Measurements from ENCODE around the gene ADRM1. TPM values are rescaled to one million over a fixed set of nuclear protein-coding genes. Genes with fewer than 3 reads are reported as not detected.

ADRM1 gene
- total RNA-seq, 1 experiment from 2014 or later: 127 TPM

- no TSS peak for BruUV-seq (replicated peaks)
- H3K27me3 Mint-ChIP-seq (ENCODE audit: insufficient read depth, unreplicated experiment): no peaks in the 10 kb centered on the region
- no peak overlapping the region for H3K27ac Mint-ChIP-seq (ENCODE audit: low read depth, unreplicated experiment)
- H3K4me3 Mint-ChIP-seq (ENCODE audit: unreplicated experiment): no peak overlapping the region
- intact Hi-C loops (cut with micrococcal nuclease): no loop called here
- no peaks in the 10 kb centered on the region for H3K4me1 Mint-ChIP-seq (ENCODE audit: insufficient read depth, unreplicated experiment)
- no peak for DNase-seq (ENCODE audit: unreplicated experiment)
- CTCF ChIA-PET: interaction anchor here (0.6 to 1.4 kb wide), 2 partner anchors 9 to 67 kb away, joined by 3 read pairs; no protein-coding TSS in a partner anchor
- POLR2A ChIA-PET: interaction anchor here (0.7 kb wide), 1 partner anchor 47 kb away, joined by 3 read pairs; no protein-coding TSS in a partner anchor
- H3K36me3 Mint-ChIP-seq (ENCODE audit: insufficient read depth, unreplicated experiment): peaks cover 65% of the 10 kb centered on the region
- TF ChIP-seq CTCF (IDR thresholded peaks at IDR 0.05; ENCODE audit: unreplicated experiment): no peak
- no peaks in the 10 kb centered on the region for H3K9me3 Mint-ChIP-seq (ENCODE audit: unreplicated experiment)
Observed at GRCh38 chr20:62292108-62292507, 10.7 kb upstream of the ADRM1 start.

DNA sequence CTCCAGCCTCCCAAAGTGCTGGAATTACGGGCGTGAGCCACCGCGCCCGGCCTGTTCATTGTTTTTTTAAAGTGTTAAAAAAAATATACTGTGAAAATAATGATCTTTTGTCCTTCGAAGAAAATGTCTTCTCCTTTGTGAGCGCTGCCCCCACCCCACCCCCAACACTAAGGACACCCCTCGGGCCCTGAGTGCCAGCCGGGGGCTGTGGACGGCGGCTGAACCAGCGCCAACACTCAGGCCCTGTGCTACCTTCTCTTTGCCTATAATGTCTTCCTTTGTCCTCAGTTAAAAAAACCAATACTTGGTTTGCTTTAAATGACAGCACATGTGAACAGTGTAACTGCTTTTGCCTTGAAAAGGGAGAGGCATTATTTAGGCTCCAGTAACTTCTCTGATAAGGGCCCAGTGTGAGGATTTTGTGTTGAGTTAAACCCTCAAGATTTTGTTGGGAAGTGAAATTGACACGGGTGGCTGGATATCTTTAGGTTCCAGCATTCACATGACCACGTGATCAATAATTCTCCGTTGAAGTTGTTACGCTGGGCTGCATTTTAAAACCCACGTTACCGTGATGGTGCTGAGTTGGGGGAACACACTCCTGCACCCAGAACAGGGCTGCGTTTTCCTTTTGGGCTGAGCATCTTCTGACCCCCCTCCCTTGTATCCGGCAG lies 9.5 kb upstream of the ADRM1 start:
- H3K4me3 Mint-ChIP-seq (ENCODE audit: unreplicated experiment): no peak overlapping the region
- no peaks in the 10 kb centered on the region for H3K9me3 Mint-ChIP-seq (ENCODE audit: unreplicated experiment)
- no peaks in the 10 kb centered on the region for H3K27me3 Mint-ChIP-seq (ENCODE audit: insufficient read depth, unreplicated experiment)
- no peak for TF ChIP-seq CTCF (IDR thresholded peaks at IDR 0.05; ENCODE audit: unreplicated experiment)
- CTCF ChIA-PET: interaction anchor here (1.1 to 1.4 kb wide), 2 partner anchors 8 to 9 kb away, joined by 3 to 4 read pairs; partner anchors contain the start of gene ADRM1
- intact Hi-C loops (cut with micrococcal nuclease): no loop called here
- no TSS peak for BruUV-seq (replicated peaks)
- POLR2A ChIA-PET: interaction anchor here (0.6 to 1.0 kb wide), 2 partner anchors 95 to 886 kb away, joined by 3 to 5 read pairs; no protein-coding TSS in a partner anchor
- no peak for DNase-seq (ENCODE audit: unreplicated experiment)
- no peaks in the 10 kb centered on the region for H3K4me1 Mint-ChIP-seq (ENCODE audit: insufficient read depth, unreplicated experiment)
- H3K36me3 Mint-ChIP-seq (ENCODE audit: insufficient read depth, unreplicated experiment): peaks cover 60% of the 10 kb centered on the region
- no peak overlapping the region for H3K27ac Mint-ChIP-seq (ENCODE audit: low read depth, unreplicated experiment)

GRCh38 chr20:62293946-62294345 lies 8.9 kb upstream of the ADRM1 start:
- intact Hi-C loops (cut with micrococcal nuclease): no loop called here
- DNase-seq (ENCODE audit: unreplicated experiment): no peak
- BruUV-seq (replicated peaks): no TSS peak

More at GRCh38 chr20:62293946-62294345, 8.9 kb upstream of the ADRM1 start:
- no peak for TF ChIP-seq CTCF (IDR thresholded peaks at IDR 0.05; ENCODE audit: unreplicated experiment)
- H3K36me3 Mint-ChIP-seq (ENCODE audit: insufficient read depth, unreplicated experiment): peaks cover 58% of the 10 kb centered on the region
- H3K4me3 Mint-ChIP-seq (ENCODE audit: unreplicated experiment): no peak overlapping the region
- no peak overlapping the region for H3K27ac Mint-ChIP-seq (ENCODE audit: low read depth, unreplicated experiment)
- POLR2A ChIA-PET: interaction anchor here (0.7 to 1.0 kb wide), 2 partner anchors 11 to 95 kb away, joined by 3 read pairs; no protein-coding TSS in a partner anchor
- CTCF ChIA-PET: interaction anchor here (0.7 to 1.1 kb wide), 2 partner anchors 8 to 514 kb away, joined by 3 to 4 read pairs; partner anchors contain the start of gene ADRM1
- no peaks in the 10 kb centered on the region for H3K4me1 Mint-ChIP-seq (ENCODE audit: insufficient read depth, unreplicated experiment)
- no peaks in the 10 kb centered on the region for H3K27me3 Mint-ChIP-seq (ENCODE audit: insufficient read depth, unreplicated experiment)
- no peaks in the 10 kb centered on the region for H3K9me3 Mint-ChIP-seq (ENCODE audit: unreplicated experiment)

All from MCF 10A (cell line).